ENCODE results near the gene LMO7. TPM values are rescaled to one million over a fixed set of nuclear protein-coding genes. Genes with fewer than 3 reads are reported as not detected.
"Not testable (repeated sequence)": the region's sequence is repeated elsewhere in the genome, so short reads cannot be mapped to it uniquely, and the experiment has no call there.

LMO7 gene
- total RNA-seq, 6 experiments from 2014 or later, result 682 to 843 (median 813) TPM

DNA sequence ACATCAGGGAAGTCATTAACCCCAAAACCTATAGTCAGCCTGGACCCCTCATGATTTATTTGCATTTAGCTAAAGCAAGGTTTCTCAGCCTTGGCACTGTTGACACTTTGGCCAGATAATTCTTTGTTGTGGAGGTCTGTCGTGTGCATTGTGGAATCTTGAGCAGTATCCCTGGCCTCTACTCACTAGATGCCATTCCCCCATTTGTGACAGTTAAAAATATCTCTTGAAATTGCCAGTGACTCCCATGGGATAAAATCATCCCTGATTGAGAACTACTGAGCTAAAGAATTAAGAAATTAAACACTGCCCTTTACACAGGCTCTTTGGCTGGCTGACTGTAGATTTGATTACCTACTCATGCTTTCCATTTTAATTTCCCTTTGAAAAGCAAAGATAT is 102.7 kb downstream of the LMO7 start:
- H3K27me3 Mint-ChIP-seq (ENCODE audit: insufficient read depth), result peaks cover 44% of the 10 kb centered on the region
- H3K36me3 Mint-ChIP-seq (ENCODE audit: low read depth), result peaks cover 74% of the 10 kb centered on the region
- H3K9me3 Mint-ChIP-seq, result peaks cover 15% of the 10 kb centered on the region; the same call in 1 of the 2 replicates
- no peak for DNase-seq
- peak overlapping the region; percentile 13; the same call in 1 of the 2 replicates for H3K4me3 Mint-ChIP-seq
- TF ChIP-seq, protein P1, sequence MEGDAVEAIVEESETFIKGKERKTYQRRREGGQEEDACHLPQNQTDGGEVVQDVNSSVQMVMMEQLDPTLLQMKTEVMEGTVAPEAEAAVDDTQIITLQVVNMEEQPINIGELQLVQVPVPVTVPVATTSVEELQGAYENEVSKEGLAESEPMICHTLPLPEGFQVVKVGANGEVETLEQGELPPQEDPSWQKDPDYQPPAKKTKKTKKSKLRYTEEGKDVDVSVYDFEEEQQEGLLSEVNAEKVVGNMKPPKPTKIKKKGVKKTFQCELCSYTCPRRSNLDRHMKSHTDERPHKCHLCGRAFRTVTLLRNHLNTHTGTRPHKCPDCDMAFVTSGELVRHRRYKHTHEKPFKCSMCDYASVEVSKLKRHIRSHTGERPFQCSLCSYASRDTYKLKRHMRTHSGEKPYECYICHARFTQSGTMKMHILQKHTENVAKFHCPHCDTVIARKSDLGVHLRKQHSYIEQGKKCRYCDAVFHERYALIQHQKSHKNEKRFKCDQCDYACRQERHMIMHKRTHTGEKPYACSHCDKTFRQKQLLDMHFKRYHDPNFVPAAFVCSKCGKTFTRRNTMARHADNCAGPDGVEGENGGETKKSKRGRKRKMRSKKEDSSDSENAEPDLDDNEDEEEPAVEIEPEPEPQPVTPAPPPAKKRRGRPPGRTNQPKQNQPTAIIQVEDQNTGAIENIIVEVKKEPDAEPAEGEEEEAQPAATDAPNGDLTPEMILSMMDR (IDR thresholded peaks at IDR 0.05), result no peak
- H3K27ac Mint-ChIP-seq, result peak overlapping the region; percentile 78
- peaks cover 84% of the 10 kb centered on the region for H3K4me1 Mint-ChIP-seq (ENCODE audit: low read depth)

DNA sequence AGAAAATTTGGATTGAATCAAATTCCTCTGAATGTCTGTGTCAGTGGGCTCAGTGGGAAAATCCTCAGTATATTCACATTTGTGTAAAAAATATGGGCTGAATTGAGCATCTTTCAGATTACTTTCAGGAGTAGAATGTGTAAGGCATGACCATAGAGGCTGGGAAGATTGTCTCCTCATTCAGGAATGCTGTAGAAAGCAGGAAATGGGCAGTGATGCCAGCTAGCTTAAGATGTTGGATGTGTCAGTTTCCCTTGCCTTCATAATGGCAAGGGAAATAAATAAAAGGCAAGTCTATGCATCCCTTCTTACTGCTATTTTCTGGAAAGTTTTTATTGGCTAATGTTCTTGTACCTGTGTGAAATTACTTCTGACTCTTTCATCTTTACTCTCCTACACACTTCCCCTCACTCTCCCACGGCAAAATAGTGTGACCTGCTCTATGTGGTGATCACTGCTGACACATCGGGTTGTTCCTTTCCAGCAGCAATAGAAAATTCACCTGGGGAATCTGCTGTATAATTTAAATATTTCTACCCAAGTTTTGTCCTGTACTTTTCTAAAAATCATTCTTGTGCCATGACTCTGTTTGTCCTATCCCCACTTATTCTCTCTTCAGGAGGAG is 103.2 kb downstream of the LMO7 start:
- Mint-ChIP-seq H3K27me3 (ENCODE audit: insufficient read depth) (peaks cover 48% of the 10 kb centered on the region), H3K9me3 (peaks cover 16% of the 10 kb centered on the region; the same call in 1 of the 2 replicates), H3K4me1 (ENCODE audit: low read depth) (peaks cover 84% of the 10 kb centered on the region), H3K27ac (peak overlapping the region; percentile 78), H3K36me3 (ENCODE audit: low read depth) (peaks cover 75% of the 10 kb centered on the region), H3K4me3 (peak overlapping the region; percentile 15; the same call in 1 of the 2 replicates)
- no peak for DNase-seq
- TF ChIP-seq, protein P1 (IDR thresholded peaks at IDR 0.05), result no peak

DNA sequence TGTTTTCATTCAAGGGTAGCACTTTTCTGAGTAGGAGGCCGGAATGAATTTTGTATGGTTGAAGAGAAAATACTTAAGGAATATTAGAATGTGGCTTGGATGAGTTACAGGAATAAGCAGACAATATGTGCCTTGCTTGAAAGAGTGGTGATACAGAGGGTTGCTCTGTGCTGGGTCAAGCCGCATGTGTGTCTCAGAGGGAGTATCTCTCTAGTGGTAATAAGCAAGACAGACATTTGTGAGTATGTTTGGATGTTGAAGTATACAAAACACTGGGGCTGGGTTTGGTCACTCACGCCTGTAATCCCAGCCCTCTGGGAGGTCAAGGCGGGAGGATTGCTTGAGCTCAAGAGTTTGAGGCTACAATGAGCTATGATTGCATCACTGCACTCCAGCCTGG is 103.9 kb downstream of the LMO7 start:
- Mint-ChIP-seq H3K27ac (peak overlapping the region; percentile 78), H3K4me3 (peak overlapping the region; percentile 15), H3K36me3 (ENCODE audit: low read depth) (peaks cover 81% of the 10 kb centered on the region), H3K4me1 (ENCODE audit: low read depth) (peaks cover 88% of the 10 kb centered on the region), H3K9me3 (peaks cover 23% of the 10 kb centered on the region), H3K27me3 (ENCODE audit: insufficient read depth) (peaks cover 52% of the 10 kb centered on the region)
- no peak for DNase-seq
- TF ChIP-seq, protein P1 (IDR thresholded peaks at IDR 0.05), result no peak

DNA sequence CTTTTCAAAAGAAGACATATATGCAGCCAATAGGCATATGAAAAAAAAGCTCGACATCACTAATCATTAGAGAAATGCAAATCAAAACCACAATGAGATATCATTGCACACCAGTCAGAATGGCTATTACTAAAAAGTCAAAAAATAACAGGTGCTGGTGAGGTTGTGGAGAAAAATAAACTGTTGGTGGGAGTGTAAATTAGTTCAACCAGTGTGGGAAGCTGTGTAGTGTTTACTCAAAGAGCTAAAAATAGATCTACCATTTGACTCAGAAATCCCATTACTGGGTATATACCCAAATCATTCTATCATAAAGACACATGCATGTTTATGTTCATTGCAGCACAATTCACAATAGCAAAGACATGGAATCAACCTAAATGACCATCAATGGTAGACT is 106.9 kb downstream of the LMO7 start:
- H3K4me1 Mint-ChIP-seq (ENCODE audit: low read depth), result peaks cover 97% of the 10 kb centered on the region
- H3K9me3 Mint-ChIP-seq, result peaks cover 34% of the 10 kb centered on the region
- H3K36me3 Mint-ChIP-seq (ENCODE audit: low read depth), result peaks cover 90% of the 10 kb centered on the region
- H3K27me3 Mint-ChIP-seq (ENCODE audit: insufficient read depth), result peaks cover 61% of the 10 kb centered on the region
- peak overlapping the region; percentile 71 for H3K27ac Mint-ChIP-seq
- H3K4me3 Mint-ChIP-seq, result peak overlapping the region; percentile 62; the same call in 1 of the 2 replicates
- not testable (repeated sequence) for DNase-seq

DNA sequence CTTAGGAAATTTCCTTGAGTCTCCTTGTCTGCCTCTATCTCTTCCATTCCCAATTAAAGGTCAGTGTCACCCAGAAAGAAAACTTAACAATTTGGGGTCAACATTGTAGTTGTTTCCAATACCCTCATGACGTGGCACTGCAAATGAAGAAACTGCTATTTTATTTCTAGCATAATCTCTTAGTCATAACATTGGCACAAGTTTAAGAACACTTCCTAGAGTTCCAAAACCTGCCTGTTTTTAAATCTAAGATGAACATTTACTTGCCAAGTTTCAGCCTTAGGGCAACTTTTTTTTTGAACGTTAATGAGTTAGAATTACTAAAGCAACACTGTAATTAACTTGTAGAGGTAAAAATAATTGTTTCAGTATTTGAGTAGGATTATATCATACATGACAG is 108.0 kb downstream of the LMO7 start:
- H3K36me3 Mint-ChIP-seq (ENCODE audit: low read depth), result peaks cover 84% of the 10 kb centered on the region
- peaks cover 38% of the 10 kb centered on the region for H3K9me3 Mint-ChIP-seq
- peaks cover 67% of the 10 kb centered on the region for H3K27me3 Mint-ChIP-seq (ENCODE audit: insufficient read depth)
- peak overlapping the region; percentile 52; the same call in 1 of the 2 replicates for H3K4me3 Mint-ChIP-seq
- DNase-seq, result no peak
- H3K4me1 Mint-ChIP-seq (ENCODE audit: low read depth), result peaks cover 97% of the 10 kb centered on the region
- peak overlapping the region; percentile 75 for H3K27ac Mint-ChIP-seq
- TF ChIP-seq, protein P1 (IDR thresholded peaks at IDR 0.05), result no peak

DNA sequence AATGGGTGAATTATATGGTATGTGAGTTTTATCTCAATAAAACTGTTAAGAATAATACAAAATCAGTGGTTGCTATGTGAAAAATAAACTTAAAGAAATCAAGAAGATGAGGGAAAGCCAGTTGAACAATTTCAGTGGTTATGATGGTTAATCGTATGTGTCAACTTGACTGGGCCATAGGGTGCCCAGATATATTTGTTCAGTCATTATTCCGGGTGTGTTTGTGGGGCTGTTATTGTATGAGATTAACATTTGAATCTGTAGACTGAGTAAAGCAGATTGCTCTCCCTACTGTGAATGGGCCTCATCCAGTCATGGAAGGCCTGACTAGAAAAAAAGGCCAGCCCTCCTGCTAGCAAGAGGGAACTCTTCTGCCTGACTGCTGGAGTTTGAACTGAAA is 109.3 kb downstream of the LMO7 start:
- peaks cover 97% of the 10 kb centered on the region for H3K4me1 Mint-ChIP-seq (ENCODE audit: low read depth)
- peak overlapping the region; percentile 52; the same call in 1 of the 2 replicates for H3K4me3 Mint-ChIP-seq
- DNase-seq, result no peak
- peak overlapping the region; percentile 75 for H3K27ac Mint-ChIP-seq
- H3K27me3 Mint-ChIP-seq (ENCODE audit: insufficient read depth), result peaks cover 58% of the 10 kb centered on the region
- TF ChIP-seq, protein P1 (IDR thresholded peaks at IDR 0.05), result no peak
- peaks cover 72% of the 10 kb centered on the region for H3K36me3 Mint-ChIP-seq (ENCODE audit: low read depth)
- peaks cover 38% of the 10 kb centered on the region for H3K9me3 Mint-ChIP-seq
